GM18870 (cell line): Measurements from ENCODE around the gene PCYT1A.
"Not testable (repeated sequence)": the region's sequence is repeated elsewhere in the genome, so short reads cannot be mapped to it uniquely, and the experiment has no call there.

Source experiments
- ATAC-seq: cut with Tn5 transposase; IDR thresholded peaks from one replicate; pipeline ENCODE4 v1.9.1; 2021; ENCODE audit warnings: moderate library complexity; ENCODE audit not compliant: unreplicated experiment

PCYT1A gene

GRCh38 chr3:196288141-196288460, 575 bp upstream of the PCYT1A start:
- ATAC-seq = no peak

- peak; percentile 6 for ATAC-seq
Observed at GRCh38 chr3:196287090-196287439, 461 bp downstream of the PCYT1A start.

- ATAC-seq = no peak
Observed at GRCh38 chr3:196284396-196284795, 3.1 kb downstream of the PCYT1A start.

- no peak for ATAC-seq
Observed at GRCh38 chr3:196281962-196282361, 5.6 kb downstream of the PCYT1A start.

GRCh38 chr3:196280689-196281440, 6.7 kb downstream of the PCYT1A start:
- no peak for ATAC-seq

GRCh38 chr3:196275126-196275525, 12.4 kb downstream of the PCYT1A start:
- ATAC-seq = no peak

- ATAC-seq = peak; percentile 62
Observed at GRCh38 chr3:196274585-196274984, 12.9 kb downstream of the PCYT1A start.

GRCh38 chr3:196273655-196274054, 13.9 kb downstream of the PCYT1A start:
- no peak for ATAC-seq

- no peak for ATAC-seq
Observed at GRCh38 chr3:196272826-196273225, 14.7 kb downstream of the PCYT1A start.

- ATAC-seq = no peak
Observed at GRCh38 chr3:196270499-196270898, 17.0 kb downstream of the PCYT1A start.

- ATAC-seq = no peak
Observed at GRCh38 chr3:196268284-196269163, 19.0 kb downstream of the PCYT1A start.

- ATAC-seq = no peak
Observed at GRCh38 chr3:196263819-196264218, 23.7 kb downstream of the PCYT1A start.

- no peak for ATAC-seq
Observed at GRCh38 chr3:196260784-196261183, 26.7 kb downstream of the PCYT1A start.

- ATAC-seq = no peak
Observed at GRCh38 chr3:196255776-196256175, 31.8 kb downstream of the PCYT1A start.

GRCh38 chr3:196254376-196255283, 32.9 kb downstream of the PCYT1A start:
- no peak for ATAC-seq

GRCh38 chr3:196251918-196252317, 35.6 kb downstream of the PCYT1A start:
- no peak for ATAC-seq

- no peak for ATAC-seq
Observed at GRCh38 chr3:196246612-196247308, 40.8 kb downstream of the PCYT1A start.

- not testable (repeated sequence) for ATAC-seq
Observed at GRCh38 chr3:196244166-196244565, 43.4 kb downstream of the PCYT1A start.

GRCh38 chr3:196241704-196242103, 45.8 kb downstream of the PCYT1A start:
- ATAC-seq = no peak

GRCh38 chr3:196240424-196240823, 47.1 kb downstream of the PCYT1A start:
- no peak for ATAC-seq
